ENCODE data around the gene RPL3.

Gene RPL3

GRCh38 chr22:39312410-39312809 lies 7.0 kb downstream of the RPL3 start:
- ChIA-PET CTCF (interaction anchor here (1.1 to 4.7 kb wide), 4 partner anchors 11 to 217 kb away, joined by 3 to 158 read pairs (median 14); no protein-coding TSS in a partner anchor), POLR2A (interaction anchor here (0.9 to 4.5 kb wide), 3 partner anchors 139 to 146 kb away, joined by 3 to 29 read pairs (median 5); no protein-coding TSS in a partner anchor)
- TF ChIP-seq, protein P1, sequence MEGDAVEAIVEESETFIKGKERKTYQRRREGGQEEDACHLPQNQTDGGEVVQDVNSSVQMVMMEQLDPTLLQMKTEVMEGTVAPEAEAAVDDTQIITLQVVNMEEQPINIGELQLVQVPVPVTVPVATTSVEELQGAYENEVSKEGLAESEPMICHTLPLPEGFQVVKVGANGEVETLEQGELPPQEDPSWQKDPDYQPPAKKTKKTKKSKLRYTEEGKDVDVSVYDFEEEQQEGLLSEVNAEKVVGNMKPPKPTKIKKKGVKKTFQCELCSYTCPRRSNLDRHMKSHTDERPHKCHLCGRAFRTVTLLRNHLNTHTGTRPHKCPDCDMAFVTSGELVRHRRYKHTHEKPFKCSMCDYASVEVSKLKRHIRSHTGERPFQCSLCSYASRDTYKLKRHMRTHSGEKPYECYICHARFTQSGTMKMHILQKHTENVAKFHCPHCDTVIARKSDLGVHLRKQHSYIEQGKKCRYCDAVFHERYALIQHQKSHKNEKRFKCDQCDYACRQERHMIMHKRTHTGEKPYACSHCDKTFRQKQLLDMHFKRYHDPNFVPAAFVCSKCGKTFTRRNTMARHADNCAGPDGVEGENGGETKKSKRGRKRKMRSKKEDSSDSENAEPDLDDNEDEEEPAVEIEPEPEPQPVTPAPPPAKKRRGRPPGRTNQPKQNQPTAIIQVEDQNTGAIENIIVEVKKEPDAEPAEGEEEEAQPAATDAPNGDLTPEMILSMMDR (IDR thresholded peaks at IDR 0.05; ENCODE audit: insufficient read depth, low read length, missing control alignments) = no peak
- H3K4me3 ChIP-seq (ENCODE audit: low read depth, low read length) = no peak overlapping the region
- no peak for DNase-seq (ENCODE audit: low read depth, low spot score)

- TF ChIP-seq, protein P1 (IDR thresholded peaks at IDR 0.05; ENCODE audit: insufficient read depth, low read length, missing control alignments) = no peak
- CTCF ChIA-PET = interaction anchor here (0.7 to 4.7 kb wide), 12 partner anchors 7 to 218 kb away, joined by 3 to 158 read pairs (median 4); partner anchors contain the start of gene RPL3
- no peak for DNase-seq (ENCODE audit: low read depth, low spot score)
- no peak overlapping the region for H3K4me3 ChIP-seq (ENCODE audit: low read depth, low read length)
- POLR2A ChIA-PET = interaction anchor here (0.6 to 4.5 kb wide), 8 partner anchors 7 to 309 kb away, joined by 3 to 57 read pairs (median 4); partner anchors contain the start of gene RPL3
Measured at GRCh38 chr22:39311592-39312400, 7.6 kb downstream of the RPL3 start.

GRCh38 chr22:39309881-39310714 lies 9.3 kb downstream of the RPL3 start:
- POLR2A ChIA-PET = interaction anchor here (0.7 to 4.5 kb wide), 9 partner anchors 9 to 293 kb away, joined by 3 to 57 read pairs (median 4); partner anchors contain the start of gene RPL3
- DNase-seq (ENCODE audit: low read depth, low spot score) = no peak
- TF ChIP-seq, protein P1 (IDR thresholded peaks at IDR 0.05; ENCODE audit: insufficient read depth, low read length, missing control alignments) = no peak

DNA sequence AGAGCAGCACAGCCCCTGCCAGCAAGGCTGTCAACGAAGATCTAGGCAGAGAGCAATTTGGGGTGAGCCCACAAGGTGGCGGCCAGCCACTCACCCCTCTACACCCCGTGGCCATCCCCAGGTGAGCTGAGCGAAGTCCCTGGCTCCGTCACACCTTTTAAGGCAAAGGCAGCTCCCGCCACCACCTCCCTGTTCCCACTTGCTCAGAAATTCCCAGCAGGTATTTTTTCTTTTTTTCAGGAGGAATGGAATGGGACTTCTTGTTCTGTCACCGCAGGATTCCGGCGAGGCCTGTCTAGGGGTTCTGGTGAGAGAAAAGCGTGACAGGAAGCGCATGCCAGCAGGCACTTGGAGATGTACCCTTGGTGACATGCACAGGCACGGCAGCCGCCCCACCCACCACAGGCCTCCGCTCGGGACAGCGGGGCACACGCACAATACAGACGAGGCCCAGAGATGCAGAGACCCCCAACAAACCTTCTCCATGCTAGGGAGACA lies 10.0 kb downstream of the RPL3 start:
- ChIA-PET CTCF (interaction anchor here (0.6 to 4.7 kb wide), 8 partner anchors 10 to 220 kb away, joined by 3 to 158 read pairs (median 4); partner anchors contain the start of gene RPL3), POLR2A (interaction anchor here (0.8 to 4.5 kb wide), 7 partner anchors 9 to 210 kb away, joined by 3 to 57 read pairs (median 4); partner anchors contain the start of gene RPL3)
- DNase-seq (ENCODE audit: low read depth, low spot score) = no peak
- TF ChIP-seq, protein P1 (IDR thresholded peaks at IDR 0.05; ENCODE audit: insufficient read depth, low read length, missing control alignments) = peak; percentile 11
- peak overlapping the region; percentile 37 for H3K4me3 ChIP-seq (ENCODE audit: low read depth, low read length)

More at GRCh38 chr22:39309881-39310714, 9.3 kb downstream of the RPL3 start:
- H3K4me3 ChIP-seq (ENCODE audit: low read depth, low read length) = no peak overlapping the region
- CTCF ChIA-PET = interaction anchor here (0.6 to 4.7 kb wide), 15 partner anchors 9 to 220 kb away, joined by 3 to 158 read pairs (median 4); partner anchors contain the start of gene RPL3

GRCh38 chr22:39308614-39309363 lies 10.6 kb downstream of the RPL3 start:
- POLR2A ChIA-PET = interaction anchor here (0.8 to 4.5 kb wide), 6 partner anchors 10 to 211 kb away, joined by 3 to 57 read pairs (median 4); partner anchors contain the start of gene RPL3
- peak overlapping the region; percentile 37 for H3K4me3 ChIP-seq (ENCODE audit: low read depth, low read length)
- CTCF ChIA-PET = interaction anchor here (1.1 to 6.6 kb wide), 6 partner anchors 8 to 220 kb away, joined by 3 to 158 read pairs (median 12); partner anchors contain the start of gene RPL3
- TF ChIP-seq, protein P1 (IDR thresholded peaks at IDR 0.05; ENCODE audit: insufficient read depth, low read length, missing control alignments) = peak; percentile 21
- DNase-seq (ENCODE audit: low read depth, low spot score) = peak; percentile 75
